GM23248 (cell line): Measurements from ENCODE around the gene CDC42SE2.

Source experiments
- EZH2 ChIP-seq: fragments of 200-600 bp; sonication (generic); IDR thresholded peaks from 2 replicates; pipeline ENCODE4 v1.6.1; 2018; ENCODE audit warnings: antibody characterized with exemption, mild to moderate bottlenecking; ENCODE audit not compliant: insufficient read depth, poor library complexity, severe bottlenecking
- EZH2phosphoT487 ChIP-seq: fragments of 200-600 bp; sonication (generic); IDR thresholded peaks from 2 replicates; pipeline ENCODE4 v1.6.1; 2018; ENCODE audit warnings: antibody characterized with exemption, moderate library complexity, mild to moderate bottlenecking, low read depth; ENCODE audit not compliant: insufficient read depth

GRCh38 chr5:131377346-131377745 lies 113.5 kb downstream of the CDC42SE2 start:
- no peak for TF ChIP-seq EZH2
- TF ChIP-seq EZH2phosphoT487 = no peak
